A549 treated with Mapracorat at 1 μM for 4 hours (cell line): ENCODE results near the gene AZGP1. TPM values are rescaled to one million over a fixed set of nuclear protein-coding genes. Genes with fewer than 3 reads are reported as not detected.

ENCODE experiments used
- total RNA-seq: library from RNA; stranded (reverse); fragments of 200-300 nt; extraction: Qiagen RNA extraction; gene quantifications from 5 replicates; pipeline ENCODE4 v1.2.3, GENCODE V29; 2022

Gene AZGP1
- total RNA-seq = 0.13 TPM in 1 of 5 replicates, not detected in the others

GRCh38 chr7:99975782-99976521 lies at the start of gene AZGP1:
TSS of gene AZGP1 (minus strand) at chr7:99976031. CDS start at chr7:99976020, 11 bp downstream.

GRCh38 chr7:100015232-100016214 lies 39.7 kb upstream of the AZGP1 start, which contains the start of gene ZKSCAN1:
TSS of gene ZKSCAN1 (plus strand) at chr7:100015596. CDS start at chr7:100023507, 7,911 bp downstream.

GRCh38 chr7:99928994-99929729 lies 46.7 kb downstream of the AZGP1 start, which contains the start of gene GJC3:
TSS of gene GJC3 (minus strand) at chr7:99929620. CDS start at chr7:99929620, 0 bp downstream.

GRCh38 chr7:99918959-99919813 lies 56.6 kb downstream of the AZGP1 start, which contains the start of gene TRIM4:
TSS of gene TRIM4 (minus strand) at chr7:99919530. CDS start at chr7:99919401, 129 bp downstream.

Other genes starting within 250 kb of the AZGP1 start
- 0.06 to 0.07 TPM in 2 of 5 replicates, not detected in the others for gene CYP3A7, start 240.8 kb downstream of the AZGP1 start, total RNA-seq
- gene CYP3A4, start 191.8 kb downstream of the AZGP1 start, total RNA-seq = 0.09 to 0.10 TPM in 2 of 5 replicates, not detected in the others
- gene CYP3A43, start 148.0 kb downstream of the AZGP1 start, total RNA-seq = not detected in 5 replicates
- not detected in 5 replicates for gene OR2AE1, start 99.0 kb downstream of the AZGP1 start, total RNA-seq
- gene TRIM4, start 56.5 kb downstream of the AZGP1 start, total RNA-seq = 24.6 to 27.9 TPM (median 25.0 TPM) in 5 replicates
- gene GJC3, start 46.4 kb downstream of the AZGP1 start, total RNA-seq = 0.12 to 0.21 TPM (median 0.12 TPM) in 3 of 5 replicates, not detected in the others
- gene ZKSCAN1, start 39.6 kb upstream of the AZGP1 start, total RNA-seq = 6.4 to 9.7 TPM (median 9.0 TPM) in 5 replicates
- 9.7 to 12.3 TPM (median 10.5 TPM) in 5 replicates for gene ZSCAN21, start 73.7 kb upstream of the AZGP1 start, total RNA-seq
- gene ZNF3, start 105.7 kb upstream of the AZGP1 start, total RNA-seq = 19.3 to 20.9 TPM (median 20.5 TPM) in 5 replicates
- 157 to 189 TPM (median 174 TPM) in 5 replicates for gene COPS6, start 112.9 kb upstream of the AZGP1 start, total RNA-seq
- 223 to 248 TPM (median 243 TPM) in 5 replicates for gene MCM7, start 125.4 kb upstream of the AZGP1 start, total RNA-seq
- 13.0 to 16.0 TPM (median 14.8 TPM) in 5 replicates for gene AP4M1, start 125.6 kb upstream of the AZGP1 start, total RNA-seq
- 56.8 to 66.8 TPM (median 63.6 TPM) in 5 replicates for gene TAF6, start 143.3 kb upstream of the AZGP1 start, total RNA-seq
- gene CNPY4, start 143.6 kb upstream of the AZGP1 start, total RNA-seq = 8.9 to 11.2 TPM (median 11.0 TPM) in 5 replicates
- gene MBLAC1, start 150.9 kb upstream of the AZGP1 start, total RNA-seq = 2.5 to 3.5 TPM (median 3.1 TPM) in 5 replicates
- gene LAMTOR4, start 172.9 kb upstream of the AZGP1 start, total RNA-seq = 153 to 203 TPM (median 178 TPM) in 5 replicates
- 9.6 to 15.0 TPM (median 13.6 TPM) in 5 replicates for gene TRAPPC14, start 182.7 kb upstream of the AZGP1 start, total RNA-seq
- gene GAL3ST4, start 192.6 kb upstream of the AZGP1 start, total RNA-seq = 0.12 to 0.23 TPM (median 0.16 TPM) in 4 of 5 replicates, not detected in the other
- 0.62 to 1.5 TPM (median 1.0 TPM) in 5 replicates for gene GPC2, start 201.3 kb upstream of the AZGP1 start, total RNA-seq
- 0.06 to 0.41 TPM (median 0.23 TPM) in 5 replicates for gene STAG3, start 201.9 kb upstream of the AZGP1 start, total RNA-seq
- not detected in 5 replicates for gene PVRIG, start 243.9 kb upstream of the AZGP1 start, total RNA-seq